Measurements from ENCODE around the gene PELO. TPM values are rescaled to one million over a fixed set of nuclear protein-coding genes. Genes with fewer than 3 reads are reported as not detected.

PELO gene
- total and polyA plus RNA-seq, 2 donors = 38.0 to 58.7 TPM

GRCh38 chr5:52799983-52800393 is 12.3 kb downstream of the PELO start:
- Histone ChIP-seq H3K27ac (ENCODE audit: low read depth) (peak overlapping the region; percentile 83), H3K4me1 (ENCODE audit: insufficient read depth) (no peaks in the 10 kb centered on the region), H3K4me3 (ENCODE audit: low read depth, low read length) (peak overlapping the region; percentile 48), H3K36me3 (ENCODE audit: insufficient read depth) (no peaks in the 10 kb centered on the region)
- under 1% methylated on average over 34 of the region's 34 CpGs for WGBS
- peak; percentile 88 for DNase-seq (ENCODE audit: extremely low spot score)

- Histone ChIP-seq H3K27ac (ENCODE audit: low read depth) (peak overlapping the region; percentile 83), H3K4me1 (ENCODE audit: insufficient read depth) (no peaks in the 10 kb centered on the region), H3K4me3 (ENCODE audit: low read depth, low read length) (peak overlapping the region; percentile 48), H3K36me3 (ENCODE audit: insufficient read depth) (no peaks in the 10 kb centered on the region)
- 3% methylated on average over 31 of the region's 31 CpGs for WGBS
- no peak for DNase-seq (ENCODE audit: extremely low spot score)
Observed at GRCh38 chr5:52800394-52801213, 12.9 kb downstream of the PELO start.

DNA sequence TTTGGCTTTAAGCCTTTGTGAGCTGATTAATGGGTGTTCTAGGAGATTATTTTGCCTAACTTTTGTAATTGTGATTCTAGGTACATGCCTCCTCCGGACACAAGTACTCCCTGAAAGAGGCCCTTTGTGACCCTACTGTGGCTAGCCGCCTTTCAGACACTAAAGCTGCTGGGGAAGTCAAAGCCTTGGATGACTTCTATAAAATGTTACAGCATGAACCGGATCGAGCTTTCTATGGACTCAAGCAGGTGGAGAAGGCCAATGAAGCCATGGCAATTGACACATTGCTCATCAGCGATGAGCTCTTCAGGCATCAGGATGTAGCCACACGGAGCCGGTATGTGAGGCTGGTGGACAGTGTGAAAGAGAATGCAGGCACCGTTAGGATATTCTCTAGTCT is 13.6 kb downstream of the PELO start:
- Histone ChIP-seq H3K27ac (ENCODE audit: low read depth) (peak overlapping the region; percentile 2), H3K4me1 (ENCODE audit: insufficient read depth) (no peaks in the 10 kb centered on the region), H3K36me3 (ENCODE audit: insufficient read depth) (no peaks in the 10 kb centered on the region), H3K4me3 (ENCODE audit: low read depth, low read length) (peak overlapping the region; percentile 48)
- WGBS = 22% methylated on average over 8 of the region's 8 CpGs
- no peak for DNase-seq (ENCODE audit: extremely low spot score)

DNA sequence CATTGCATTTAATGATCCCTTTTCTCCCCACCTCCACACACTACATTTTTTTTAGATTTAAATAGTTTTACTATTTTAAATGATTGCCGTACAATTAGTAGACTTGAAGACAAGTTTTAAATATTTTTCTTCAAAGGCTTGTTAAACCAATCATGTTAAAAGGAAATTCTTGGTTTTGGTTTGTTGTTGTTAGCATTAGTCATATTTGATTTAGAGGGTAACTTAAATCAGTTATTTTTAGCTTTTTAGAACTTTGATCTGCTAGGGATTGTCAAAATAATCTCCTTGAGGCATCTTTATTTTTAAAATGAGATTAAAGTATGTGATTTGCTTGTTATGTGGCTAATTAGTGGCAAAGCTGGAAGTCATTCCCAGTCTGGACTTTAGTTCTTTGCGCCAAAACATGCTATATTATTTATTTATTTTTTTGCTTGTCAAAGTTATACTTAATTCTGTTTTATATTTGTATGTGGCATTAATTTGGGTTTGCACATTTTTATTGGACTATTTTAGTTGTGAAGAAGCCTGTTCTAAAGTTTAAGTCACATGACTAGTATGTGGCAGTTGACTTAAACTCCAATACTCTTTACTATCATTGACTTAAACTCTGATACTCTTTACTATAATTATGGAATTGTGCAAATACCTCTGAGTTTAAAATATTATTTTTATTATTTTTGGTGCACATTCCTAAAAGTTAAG is 14.7 kb downstream of the PELO start:
- WGBS = 39% methylated on average over 2 of the region's 2 CpGs
- Histone ChIP-seq H3K4me3 (ENCODE audit: low read depth, low read length) (no peak overlapping the region), H3K36me3 (ENCODE audit: insufficient read depth) (no peaks in the 10 kb centered on the region), H3K27ac (ENCODE audit: low read depth) (no peak overlapping the region), H3K4me1 (ENCODE audit: insufficient read depth) (no peaks in the 10 kb centered on the region)
- no peak for DNase-seq (ENCODE audit: extremely low spot score)

- DNase-seq (ENCODE audit: extremely low spot score) = no peak
- Histone ChIP-seq H3K4me1 (ENCODE audit: insufficient read depth) (no peaks in the 10 kb centered on the region), H3K27ac (ENCODE audit: low read depth) (no peak overlapping the region), H3K36me3 (ENCODE audit: insufficient read depth) (no peaks in the 10 kb centered on the region), H3K4me3 (ENCODE audit: low read depth, low read length) (peak overlapping the region; percentile 14)
- 43% methylated on average over 6 of the region's 6 CpGs for WGBS
Observed at GRCh38 chr5:52802974-52803336, 15.2 kb downstream of the PELO start.

DNA sequence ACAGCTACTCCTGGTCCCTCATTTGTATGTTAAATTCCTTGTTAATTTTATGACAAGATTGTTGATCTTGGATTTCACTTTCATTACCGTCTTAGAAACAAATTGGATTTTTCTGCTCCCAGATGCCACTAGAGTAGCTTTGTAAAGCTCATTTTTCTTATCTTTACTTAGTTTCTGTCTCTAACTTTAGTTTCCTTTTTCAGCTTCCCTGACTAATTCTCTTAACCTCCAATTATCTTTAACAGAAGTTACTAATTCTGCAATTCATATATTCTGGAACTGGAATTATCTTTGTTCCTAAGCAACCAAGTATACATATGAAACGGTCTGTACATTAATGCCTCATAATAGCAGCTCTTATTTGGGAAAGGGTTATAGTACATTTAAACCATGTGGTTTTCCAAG is 16.7 kb downstream of the PELO start:
- Histone ChIP-seq H3K36me3 (ENCODE audit: insufficient read depth) (no peaks in the 10 kb centered on the region), H3K4me1 (ENCODE audit: insufficient read depth) (no peaks in the 10 kb centered on the region), H3K27ac (ENCODE audit: low read depth) (no peak overlapping the region), H3K4me3 (ENCODE audit: low read depth, low read length) (no peak overlapping the region)
- no peak for DNase-seq (ENCODE audit: extremely low spot score)
- WGBS = 29% methylated on average over 2 of the region's 2 CpGs

- no peaks in the 10 kb centered on the region for H3K4me1 ChIP-seq (ENCODE audit: insufficient read depth)
- H3K36me3 ChIP-seq (ENCODE audit: insufficient read depth) = no peaks in the 10 kb centered on the region
- no peak for DNase-seq (ENCODE audit: extremely low spot score)
- WGBS = 42% methylated on average over 2 of the region's 2 CpGs
- no peak overlapping the region for H3K4me3 ChIP-seq (ENCODE audit: low read depth, low read length)
- no peak overlapping the region for H3K27ac ChIP-seq (ENCODE audit: low read depth)
Observed at GRCh38 chr5:52804981-52805380, 17.3 kb downstream of the PELO start.

DNA sequence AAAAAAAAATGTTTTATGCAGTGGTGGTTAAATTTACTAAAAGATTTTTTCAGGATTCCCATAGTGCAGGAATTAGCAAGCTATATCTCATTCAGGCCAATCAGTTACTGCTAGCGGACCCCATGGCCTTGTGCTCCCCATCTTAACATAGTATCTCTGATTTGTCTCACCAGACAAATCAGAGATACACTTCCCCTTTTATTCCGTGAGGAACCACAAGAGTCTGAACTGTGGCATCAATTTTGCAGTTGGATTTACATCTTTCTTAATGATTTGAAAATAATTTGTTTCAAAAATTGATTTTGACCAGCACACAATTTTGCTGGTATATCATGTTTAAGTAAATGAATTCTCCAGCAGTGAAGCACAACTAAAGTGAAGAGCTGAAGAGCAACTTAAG is 17.9 kb downstream of the PELO start:
- Histone ChIP-seq H3K36me3 (ENCODE audit: insufficient read depth) (no peaks in the 10 kb centered on the region), H3K4me3 (ENCODE audit: low read depth, low read length) (no peak overlapping the region), H3K4me1 (ENCODE audit: insufficient read depth) (no peaks in the 10 kb centered on the region), H3K27ac (ENCODE audit: low read depth) (no peak overlapping the region)
- WGBS = 76% methylated on average over 2 of the region's 2 CpGs
- DNase-seq (ENCODE audit: extremely low spot score) = no peak

GRCh38 chr5:52807037-52807436 is 19.3 kb downstream of the PELO start:
- Histone ChIP-seq H3K4me1 (ENCODE audit: insufficient read depth) (no peaks in the 10 kb centered on the region), H3K4me3 (ENCODE audit: low read depth, low read length) (no peak overlapping the region), H3K27ac (ENCODE audit: low read depth) (no peak overlapping the region), H3K36me3 (ENCODE audit: insufficient read depth) (no peaks in the 10 kb centered on the region)
- no peak for DNase-seq (ENCODE audit: extremely low spot score)

DNA sequence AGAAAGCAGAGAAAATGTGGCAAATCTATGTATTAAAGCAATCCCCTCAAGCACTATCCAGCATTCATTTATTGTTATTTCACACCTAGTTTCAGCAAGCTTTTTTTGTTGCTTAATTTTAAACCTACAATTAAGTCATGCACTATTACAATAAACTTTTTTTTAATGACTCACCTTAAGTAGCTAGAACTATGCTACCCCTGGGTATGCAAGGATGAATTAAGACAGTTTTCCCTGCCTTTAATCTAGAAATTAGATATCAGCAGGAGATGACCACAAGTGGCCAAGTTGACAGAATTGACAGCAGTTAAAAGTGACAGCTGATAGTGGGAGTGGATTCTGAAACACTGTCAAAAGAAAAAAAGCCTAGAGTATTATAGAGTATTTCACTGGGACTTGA is 20.0 kb downstream of the PELO start:
- Histone ChIP-seq H3K27ac (ENCODE audit: low read depth) (no peak overlapping the region), H3K4me1 (ENCODE audit: insufficient read depth) (no peaks in the 10 kb centered on the region), H3K4me3 (ENCODE audit: low read depth, low read length) (no peak overlapping the region)

DNA sequence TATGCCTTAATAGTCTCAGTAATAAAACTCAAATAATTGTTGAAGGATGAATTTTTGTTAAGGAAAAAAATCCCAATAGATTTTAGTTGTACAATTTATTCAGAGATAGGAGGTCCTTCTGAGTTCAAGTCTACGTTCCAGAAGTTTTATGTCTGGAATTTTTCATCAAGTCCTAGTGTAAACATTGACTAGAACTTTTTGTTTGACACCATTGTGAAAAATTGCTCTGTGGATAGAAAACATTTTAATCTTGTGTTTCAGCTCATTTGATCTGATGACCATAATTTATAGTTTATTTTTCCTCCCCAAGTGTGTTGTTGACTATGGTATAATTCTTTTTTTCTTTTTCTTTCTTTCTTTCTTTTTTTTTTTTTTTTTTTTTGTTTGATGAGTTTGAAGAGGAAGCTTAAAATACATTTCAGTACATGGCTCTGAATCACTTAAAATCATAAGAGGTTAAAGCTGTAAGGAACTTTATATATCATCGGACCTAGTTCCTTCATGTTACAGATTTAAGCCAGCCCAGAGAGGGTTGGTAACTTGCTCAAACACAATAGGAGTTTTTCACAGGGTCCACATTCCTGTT is 20.7 kb downstream of the PELO start:
- DNase-seq (ENCODE audit: extremely low spot score) = no peak
- Histone ChIP-seq H3K4me3 (ENCODE audit: low read depth, low read length) (no peak overlapping the region), H3K27ac (ENCODE audit: low read depth) (no peak overlapping the region), H3K36me3 (ENCODE audit: insufficient read depth) (no peaks in the 10 kb centered on the region), H3K4me1 (ENCODE audit: insufficient read depth) (no peaks in the 10 kb centered on the region)
- WGBS = 34% methylated on average over 2 of the region's 2 CpGs

More for the DNA sequence above, 20.0 kb downstream of the PELO start:
- H3K36me3 ChIP-seq (ENCODE audit: insufficient read depth) = no peaks in the 10 kb centered on the region
- DNase-seq (ENCODE audit: extremely low spot score) = no peak

DNA sequence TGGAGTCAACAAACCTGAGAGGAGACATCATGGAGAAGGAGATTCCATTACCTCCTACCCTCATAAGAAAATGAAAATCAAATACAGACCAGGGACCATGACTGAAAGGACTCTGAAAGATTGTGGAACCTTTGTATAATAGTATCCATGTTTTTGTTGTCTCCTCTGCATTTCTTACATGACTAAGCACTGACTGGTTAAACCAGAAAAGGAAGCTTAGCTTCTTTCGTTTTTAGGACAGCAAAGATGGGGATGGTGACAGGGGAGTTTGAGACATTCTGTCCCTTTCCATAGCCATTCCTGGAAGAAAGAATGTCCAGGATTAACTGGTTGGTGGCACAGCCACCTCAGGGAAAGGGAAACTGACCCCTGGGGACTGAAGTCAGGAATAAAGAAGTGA is 22.2 kb downstream of the PELO start:
- Histone ChIP-seq H3K27ac (ENCODE audit: low read depth) (no peak overlapping the region), H3K36me3 (ENCODE audit: insufficient read depth) (no peaks in the 10 kb centered on the region), H3K4me3 (ENCODE audit: low read depth, low read length) (no peak overlapping the region), H3K4me1 (ENCODE audit: insufficient read depth) (no peaks in the 10 kb centered on the region)
- DNase-seq (ENCODE audit: extremely low spot score) = no peak
- WGBS = 39% methylated on average over 1 of the region's 1 CpG

DNA sequence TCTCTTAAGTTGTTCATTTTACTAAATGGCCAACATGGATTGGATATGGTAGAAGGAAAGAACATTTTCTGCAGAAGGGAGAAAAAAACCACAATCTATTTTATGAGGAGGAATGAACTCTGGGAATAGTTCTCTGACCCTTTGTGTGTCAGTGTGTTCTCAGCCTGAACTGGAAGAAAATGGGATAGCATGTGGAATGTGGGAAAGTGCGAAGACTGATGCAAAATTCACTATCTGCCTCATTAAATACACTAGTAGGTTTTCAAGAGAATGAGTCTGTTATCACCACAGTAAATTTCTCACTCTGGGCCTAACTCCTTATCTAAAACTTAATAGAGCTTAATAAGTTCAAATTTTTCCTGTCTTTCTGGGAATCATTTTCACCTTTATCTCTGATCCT is 22.7 kb downstream of the PELO start:
- Histone ChIP-seq H3K27ac (ENCODE audit: low read depth) (no peak overlapping the region), H3K4me1 (ENCODE audit: insufficient read depth) (no peaks in the 10 kb centered on the region), H3K4me3 (ENCODE audit: low read depth, low read length) (no peak overlapping the region), H3K36me3 (ENCODE audit: insufficient read depth) (no peaks in the 10 kb centered on the region)
- DNase-seq (ENCODE audit: extremely low spot score) = no peak
- 92% methylated on average over 1 of the region's 1 CpG for WGBS
